Forelimb muscle (tissue), 1 donor: ENCODE measurements around the gene PRKD1. TPM values are rescaled to one million over a fixed set of nuclear protein-coding genes. Genes with fewer than 3 reads are reported as not detected.

Source experiments
- DNase-seq: peaks from one replicate; pipeline ENCODE4 v3.0.0-alpha.2; 2013; ENCODE audit warnings: low read depth
- polyA plus RNA-seq: library from polyadenylated mRNA; unstranded; fragments of 120-200 nt; gene quantifications from one replicate; pipeline ENCODE4 v1.2.1, GENCODE V29; 2013; ENCODE audit not compliant: insufficient read length

PRKD1 gene
- polyA plus RNA-seq, 1 donor: 28.1 TPM

DNA sequence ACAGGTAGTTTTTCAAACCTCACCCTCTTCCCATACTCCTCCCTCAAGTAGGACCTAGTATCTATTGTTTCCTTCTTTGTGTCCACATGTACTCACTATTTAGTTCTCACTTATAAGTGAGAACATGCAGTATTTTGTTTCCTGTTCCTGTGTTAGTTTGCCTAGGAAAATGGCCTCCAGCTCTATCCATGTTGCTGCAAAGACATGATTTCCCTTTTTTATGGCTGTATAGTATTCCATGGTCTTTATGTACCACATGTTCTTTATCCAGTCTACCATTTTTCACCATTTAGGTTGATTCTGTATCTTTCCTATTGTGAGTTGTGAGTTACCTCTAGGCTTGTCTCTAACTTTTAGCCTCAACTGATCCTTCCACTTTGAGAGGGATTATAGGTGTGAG, 310.7 kb downstream of the PRKD1 start:
- no peak for DNase-seq

DNA sequence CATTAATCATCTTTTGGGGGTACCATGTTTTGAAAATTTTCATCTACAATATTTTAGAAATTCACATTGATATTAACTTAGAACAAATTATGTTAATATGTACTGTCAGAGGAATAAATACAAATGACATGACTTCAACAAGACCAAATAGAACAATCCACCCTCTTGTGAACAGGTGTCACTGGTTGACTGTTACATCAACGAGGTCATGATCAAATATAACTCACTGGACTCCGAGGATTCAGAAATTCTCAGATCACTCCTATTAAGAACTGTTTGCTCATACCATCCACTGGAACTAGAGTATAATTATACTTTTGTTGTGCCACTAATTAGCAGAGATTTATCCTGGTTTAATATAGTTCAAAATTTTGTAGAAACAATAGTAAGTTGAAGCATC, 318.8 kb downstream of the PRKD1 start:
- no peak for DNase-seq

DNA sequence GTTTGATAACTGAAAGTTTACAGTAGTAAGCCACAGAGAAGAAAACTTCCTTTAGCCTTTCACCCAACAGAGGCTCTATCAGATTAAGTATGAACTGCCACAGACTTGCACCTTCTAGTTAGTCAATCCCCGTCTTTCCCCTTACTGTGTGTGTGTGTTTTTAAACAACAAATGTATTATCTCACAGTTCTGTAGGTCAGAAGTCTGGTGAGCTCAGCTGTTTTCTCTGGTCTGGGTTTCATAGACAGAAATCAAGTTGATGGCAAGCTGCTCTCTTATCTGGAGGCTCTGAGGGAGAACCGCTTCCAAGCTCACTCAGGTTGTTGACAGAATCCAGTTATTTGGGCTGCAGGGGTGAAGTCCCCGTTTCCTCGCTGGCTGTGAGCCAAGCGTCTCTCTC, 320.5 kb downstream of the PRKD1 start:
- DNase-seq: no peak

DNA sequence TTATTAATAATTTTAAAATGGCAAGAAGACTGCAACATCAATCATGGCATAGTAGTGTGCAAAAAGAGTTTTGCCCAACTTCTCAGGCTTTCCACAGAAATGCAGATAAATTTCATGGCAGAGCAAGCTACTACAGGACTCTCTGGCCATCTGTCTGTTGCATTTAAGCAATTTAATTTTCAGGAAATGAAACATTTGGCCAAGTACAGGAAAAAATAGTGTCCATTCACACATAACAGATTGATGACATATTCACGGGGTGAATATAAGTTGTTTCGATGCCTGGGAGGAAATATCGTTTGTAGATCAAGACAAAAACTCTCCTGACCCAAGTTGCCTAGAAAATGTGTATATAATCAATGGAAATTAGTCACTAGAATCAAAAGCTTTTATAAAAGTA, 324.0 kb downstream of the PRKD1 start:
- no peak for DNase-seq

DNA sequence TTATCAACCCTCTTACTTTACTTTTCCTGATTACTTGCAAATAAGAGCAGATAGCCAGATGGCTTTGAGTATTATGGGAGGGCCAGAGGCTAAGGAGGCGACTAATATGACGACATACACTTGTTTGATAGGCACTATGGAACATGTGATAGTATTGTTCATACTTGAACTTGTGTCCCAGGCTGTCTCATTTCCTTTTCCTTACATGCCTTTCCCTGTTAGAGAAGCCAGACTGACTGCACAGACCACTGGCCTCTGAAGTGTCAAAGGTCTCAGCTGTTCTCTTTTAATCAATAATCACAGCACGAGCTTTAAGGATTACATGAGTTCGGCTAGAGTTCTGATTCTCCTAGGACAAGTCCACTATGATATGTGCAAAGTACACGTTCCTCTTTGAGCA, 326.0 kb downstream of the PRKD1 start:
- DNase-seq: no peak

DNA sequence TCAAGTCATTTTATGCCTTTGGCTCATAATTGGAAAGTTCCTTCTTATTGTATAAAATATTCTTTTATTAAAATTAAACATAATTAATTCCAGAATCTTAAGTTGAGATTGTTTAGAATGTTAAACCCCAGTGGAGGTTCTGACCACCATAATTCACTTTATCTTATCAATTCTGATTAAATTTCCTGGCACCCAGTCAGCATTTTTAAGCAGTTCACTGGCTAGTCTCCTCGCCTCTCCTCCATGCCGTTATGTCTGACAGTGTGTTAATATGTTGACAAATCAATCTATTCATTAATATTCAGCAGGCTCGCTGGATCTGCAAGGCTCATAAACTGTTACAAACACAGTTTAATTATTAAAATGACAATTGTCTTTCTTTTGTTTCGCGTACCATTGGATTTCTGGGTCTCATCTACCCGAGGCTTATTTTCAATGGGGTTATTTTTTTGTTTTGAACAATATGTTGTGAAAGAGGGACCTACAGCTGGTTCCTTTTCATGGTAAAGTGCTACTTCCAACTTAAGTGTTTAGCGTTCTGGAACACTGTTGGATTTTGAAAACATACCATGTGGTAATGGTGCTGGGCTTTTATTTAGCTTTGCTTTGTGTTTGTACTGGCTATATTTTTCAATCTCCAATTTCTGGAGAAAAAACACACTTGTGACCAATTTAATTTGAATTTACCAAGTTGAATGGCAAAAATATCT, 339.7 kb downstream of the PRKD1 start:
- no peak for DNase-seq

DNA sequence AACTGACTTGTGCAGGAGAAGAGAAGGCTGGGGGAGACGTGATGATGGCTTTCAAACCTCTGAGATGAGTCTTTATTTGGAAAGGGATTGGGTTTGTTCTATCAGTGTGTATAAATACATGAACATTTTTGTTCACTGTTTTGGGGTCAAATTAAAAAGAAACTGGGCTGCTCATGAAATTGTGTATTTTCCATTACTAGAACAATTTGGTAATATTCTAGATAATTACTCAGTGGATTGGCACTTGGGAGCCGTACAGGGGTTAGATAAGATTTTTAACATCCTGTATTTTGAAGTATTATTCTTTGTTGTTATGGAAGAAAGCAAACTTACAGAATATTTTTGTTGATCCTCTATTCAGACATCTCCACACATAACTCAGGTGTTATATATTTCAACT, 340.6 kb downstream of the PRKD1 start:
- DNase-seq: no peak

DNA sequence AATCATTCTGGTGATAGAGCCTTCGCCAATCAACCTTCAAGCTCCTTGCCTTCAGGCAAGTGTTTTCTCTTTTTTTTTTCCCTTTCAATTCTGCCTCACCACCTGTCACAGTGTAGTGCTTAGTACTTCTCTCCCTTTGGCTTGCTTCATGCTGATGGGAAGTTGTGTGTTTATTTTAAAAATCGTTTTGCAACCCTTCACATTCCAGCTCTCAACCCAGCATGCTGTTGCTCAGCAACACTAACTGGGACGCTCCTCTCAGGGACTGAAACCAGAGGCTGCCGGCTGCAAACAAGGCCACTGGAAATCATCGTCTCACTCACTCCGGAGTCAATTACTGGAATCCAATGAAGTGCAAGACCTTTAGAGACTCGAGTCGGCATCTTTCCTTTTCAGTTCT, 342.7 kb downstream of the PRKD1 start:
- peak; percentile 26 for DNase-seq

DNA sequence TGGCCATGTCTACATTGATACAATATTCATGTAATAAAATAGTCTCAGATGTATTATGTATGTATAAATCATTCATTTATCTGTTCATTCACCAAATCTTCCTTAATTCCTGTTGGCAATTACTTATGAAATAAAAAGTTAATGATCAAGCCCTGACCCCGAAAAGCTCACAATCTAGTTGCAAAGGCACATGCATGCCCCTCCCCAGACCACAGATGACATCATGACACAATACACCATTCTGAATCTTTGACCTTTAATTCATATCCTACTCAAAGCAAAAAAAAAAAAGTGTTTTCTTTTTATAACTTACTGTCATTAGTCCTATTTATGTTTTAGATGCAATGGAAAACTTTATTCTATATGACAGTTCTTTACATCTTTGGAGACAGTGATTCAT, 346.9 kb downstream of the PRKD1 start:
- no peak for DNase-seq

DNA sequence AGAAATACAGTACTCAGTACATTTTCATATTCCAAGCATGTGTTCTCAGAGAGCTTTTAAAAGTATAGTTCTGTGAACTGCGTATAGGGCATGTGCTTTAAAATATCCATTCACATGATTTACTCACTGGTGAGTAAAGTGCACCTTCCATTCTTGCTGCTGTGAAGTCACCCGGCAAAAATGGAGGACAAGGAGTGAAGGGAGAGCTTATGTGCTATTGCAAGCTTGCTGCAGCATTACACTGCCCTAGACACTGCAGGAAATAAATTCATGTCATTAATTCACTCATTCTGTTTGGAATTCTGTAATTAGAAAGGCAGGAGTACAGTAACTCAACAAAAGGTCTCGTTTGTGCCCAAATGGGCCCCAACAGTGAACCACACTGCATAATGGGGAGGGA, 347.8 kb downstream of the PRKD1 start:
- no peak for DNase-seq

DNA sequence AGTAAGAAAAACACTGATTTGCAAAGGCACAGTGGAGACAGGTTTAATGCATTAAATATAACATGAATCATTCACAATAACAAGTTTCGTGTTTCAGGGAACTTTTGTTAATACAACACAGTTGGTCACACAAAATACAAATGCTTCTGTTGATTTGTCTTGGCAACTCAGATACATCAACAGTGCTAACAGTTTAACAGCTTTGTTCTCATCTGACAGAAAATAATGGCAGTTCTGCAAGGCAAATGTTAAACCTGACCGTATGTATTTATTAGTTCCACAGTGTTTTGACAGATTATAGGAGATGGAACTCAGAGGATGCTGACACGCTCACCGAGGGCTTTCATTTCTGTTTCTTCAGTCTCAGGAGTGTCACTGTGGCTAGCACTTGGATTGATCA, 350.7 kb downstream of the PRKD1 start:
- no peak for DNase-seq

DNA sequence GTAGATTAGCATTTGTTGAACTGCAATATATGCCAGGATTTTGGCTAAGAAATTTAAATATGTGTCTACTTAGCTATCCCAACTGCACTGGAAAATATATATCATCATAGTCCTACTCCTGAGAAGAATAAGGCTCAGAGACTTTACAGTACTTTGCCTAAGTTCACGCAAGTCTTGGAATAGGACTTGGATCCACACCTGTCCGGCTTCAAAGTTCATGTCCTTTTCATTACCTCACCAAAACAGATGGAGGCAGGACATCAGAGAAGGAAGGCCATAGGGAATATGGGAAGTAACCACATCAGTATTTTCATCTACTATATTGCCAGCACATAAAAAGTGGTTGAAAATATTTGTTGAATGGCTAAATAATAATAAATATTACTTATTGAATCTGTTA, 358.5 kb downstream of the PRKD1 start:
- no peak for DNase-seq

DNA sequence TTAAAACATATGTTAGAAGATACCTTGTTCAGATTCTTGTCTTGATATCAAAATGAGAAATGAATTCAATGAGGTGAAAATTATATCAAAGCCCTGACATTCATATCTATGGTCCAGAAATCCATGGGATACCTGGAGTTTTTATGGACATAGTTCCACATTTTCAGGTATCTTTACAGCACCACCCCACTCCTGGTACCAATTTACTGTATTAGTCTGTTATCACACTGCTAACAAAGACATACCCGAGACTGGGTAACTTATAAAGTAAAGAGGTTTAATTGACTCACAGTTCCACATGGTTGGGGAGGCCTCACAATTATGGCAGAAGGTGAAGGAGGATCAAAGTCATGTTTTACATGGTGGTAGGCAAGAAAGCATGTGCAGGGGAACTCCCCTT, 361.5 kb downstream of the PRKD1 start:
- no peak for DNase-seq

DNA sequence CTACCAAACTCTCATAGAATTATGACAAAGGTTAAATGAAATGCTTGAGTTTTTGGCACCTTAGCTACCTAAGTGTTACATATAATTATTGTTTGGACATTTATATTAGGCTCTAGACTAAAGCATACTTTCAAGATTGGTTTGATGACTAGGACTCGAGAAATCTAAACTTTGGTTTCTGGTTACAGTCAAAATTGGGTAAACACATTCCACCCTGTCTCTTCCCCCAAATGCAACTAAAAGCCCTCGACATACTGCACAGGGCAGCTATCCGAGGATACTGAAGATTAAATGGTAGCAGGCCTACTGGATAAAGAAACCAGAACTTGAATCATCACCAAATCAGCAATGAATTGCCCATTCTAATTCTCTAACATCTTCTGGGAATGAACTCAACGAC, 369.1 kb downstream of the PRKD1 start:
- no peak for DNase-seq

DNA sequence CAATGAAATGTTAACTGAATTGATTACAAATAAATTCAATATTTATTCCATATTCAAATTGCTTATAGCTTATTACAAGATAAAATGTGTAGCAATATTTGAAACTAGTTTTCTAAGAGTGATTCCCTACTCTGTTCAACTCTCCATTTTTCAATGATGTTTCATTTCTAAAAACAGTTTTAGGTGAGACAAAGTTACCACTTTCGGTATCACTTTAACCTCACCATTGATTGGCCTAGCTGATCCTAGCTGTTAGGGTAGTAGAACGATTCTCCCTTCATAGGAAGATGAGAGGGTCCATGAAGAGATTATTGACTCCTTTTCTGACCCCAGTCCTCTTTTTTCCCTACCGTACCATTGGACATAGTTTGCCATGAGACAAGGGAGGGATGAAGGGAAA, 373.3 kb downstream of the PRKD1 start:
- no peak for DNase-seq

DNA sequence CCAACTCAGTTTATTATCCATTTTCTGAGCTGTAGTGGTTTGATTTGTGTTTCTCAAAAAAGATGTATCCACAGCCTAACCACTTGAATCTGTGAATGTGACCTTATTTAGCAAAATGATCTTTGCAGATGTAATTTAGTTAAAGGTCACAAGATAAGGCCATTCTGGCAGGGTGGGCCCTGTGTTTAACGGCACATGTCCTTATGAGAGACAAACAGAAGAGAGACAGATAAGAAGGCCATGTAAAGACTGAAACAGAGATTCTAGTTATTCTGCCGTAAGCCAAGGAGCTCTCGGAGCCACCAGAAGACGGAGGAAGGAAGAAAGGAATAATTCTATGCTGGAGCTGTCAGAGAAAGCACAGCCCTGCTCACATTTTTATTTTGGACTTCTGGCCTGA, 374.2 kb downstream of the PRKD1 start:
- no peak for DNase-seq

DNA sequence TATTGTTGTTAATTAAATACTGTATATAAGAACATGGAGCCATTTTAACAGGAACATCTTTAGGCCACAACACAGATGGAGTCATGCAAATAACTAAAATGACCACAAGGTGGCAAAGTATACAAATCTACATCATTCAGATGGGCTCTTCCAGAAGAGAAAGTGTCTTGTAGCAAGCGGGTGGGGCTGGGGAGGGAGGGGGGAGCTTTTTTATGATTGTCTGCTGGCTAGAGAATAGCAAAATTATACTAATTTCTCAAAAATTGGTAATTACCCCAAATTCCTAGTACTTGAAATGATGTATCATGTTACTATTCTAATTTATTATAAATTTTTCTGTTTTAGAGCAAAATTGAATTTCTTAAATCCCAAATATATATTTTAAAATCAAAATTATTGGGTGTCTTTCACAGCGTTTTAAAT, 378.7 kb downstream of the PRKD1 start:
- no peak for DNase-seq

DNA sequence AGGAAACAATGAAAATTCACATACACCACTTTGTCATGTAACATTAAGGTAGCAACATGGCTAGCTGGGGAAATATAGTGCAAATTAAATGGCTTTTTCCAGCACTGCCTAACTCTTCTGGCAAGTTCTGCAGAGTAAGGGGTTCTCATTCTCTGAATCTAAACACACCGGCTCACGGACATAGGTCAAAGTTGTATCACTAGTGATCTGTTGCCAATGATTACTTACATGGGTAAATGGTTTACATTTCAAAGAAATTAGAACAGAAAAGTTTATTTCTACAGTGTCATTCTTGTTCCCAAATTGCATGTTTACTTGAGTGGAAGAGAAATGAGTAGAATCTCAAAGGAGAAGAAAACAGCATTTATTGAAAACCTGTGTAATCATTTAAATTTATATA, 381.9 kb downstream of the PRKD1 start:
- no peak for DNase-seq

DNA sequence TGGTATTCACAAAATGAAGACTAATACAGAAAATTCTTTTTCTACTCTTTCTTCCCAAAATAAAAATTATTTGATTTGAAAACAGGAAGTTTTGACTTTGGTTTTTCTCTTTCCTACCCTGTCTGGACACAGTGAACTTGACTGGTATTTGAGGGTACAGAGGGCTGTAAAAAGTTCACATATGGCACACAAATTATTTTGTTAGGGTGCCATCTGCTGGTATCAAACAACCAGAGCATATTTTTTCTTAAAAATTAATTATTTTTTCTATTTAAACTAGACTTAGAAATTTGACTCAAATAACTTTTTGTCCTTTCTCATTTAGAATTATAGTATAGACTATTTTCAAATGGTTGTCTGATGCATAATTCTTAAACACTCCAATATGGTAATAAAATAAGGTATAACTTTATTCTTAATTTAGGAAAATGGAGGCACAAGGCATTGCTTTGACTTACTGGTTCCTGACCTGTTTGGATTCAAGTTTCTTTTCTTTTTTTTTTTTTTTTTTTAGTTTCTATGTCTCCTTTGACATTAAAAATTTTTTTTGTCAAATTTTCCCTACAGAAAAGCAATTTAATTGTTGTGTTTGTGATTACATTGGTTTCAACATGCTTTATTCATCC, 390.6 kb downstream of the PRKD1 start:
- no peak for DNase-seq

DNA sequence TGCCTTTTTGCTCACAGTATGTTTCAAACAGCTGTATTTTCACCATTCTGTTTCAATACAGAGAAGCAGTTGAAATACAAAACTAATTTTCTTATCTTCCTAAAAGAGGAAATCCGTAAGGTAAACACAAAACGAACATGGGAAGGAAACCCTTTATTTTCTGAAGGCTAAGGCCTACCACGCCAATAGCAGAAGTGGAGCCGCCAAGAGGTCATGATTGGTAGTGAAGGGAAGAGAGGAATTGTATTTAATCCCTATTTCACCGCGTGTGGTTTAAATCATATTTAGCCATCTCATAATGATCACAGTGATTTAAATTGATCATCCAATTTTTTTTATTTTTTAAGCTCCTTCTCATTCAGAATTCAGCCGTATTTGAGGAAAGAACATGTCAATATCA, 398.2 kb downstream of the PRKD1 start:
- no peak for DNase-seq

DNA sequence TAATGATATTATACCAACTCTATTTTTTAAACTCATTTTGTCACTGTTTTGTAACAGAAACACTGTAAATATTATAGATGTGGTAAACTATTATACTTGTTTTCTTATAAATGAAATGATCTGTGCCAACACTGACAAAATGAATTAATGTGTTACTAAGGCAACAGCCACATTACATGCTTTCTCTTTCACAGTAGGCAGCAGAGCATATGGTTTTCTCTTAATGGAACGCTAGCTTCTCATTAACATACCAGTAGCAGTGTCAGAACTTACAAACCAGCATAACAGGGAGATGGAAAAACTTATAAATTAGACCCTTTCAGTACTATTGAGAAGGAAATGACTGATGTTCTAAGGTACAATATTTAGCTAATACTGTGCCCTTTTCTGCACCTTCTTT, 398.8 kb downstream of the PRKD1 start:
- no peak for DNase-seq

DNA sequence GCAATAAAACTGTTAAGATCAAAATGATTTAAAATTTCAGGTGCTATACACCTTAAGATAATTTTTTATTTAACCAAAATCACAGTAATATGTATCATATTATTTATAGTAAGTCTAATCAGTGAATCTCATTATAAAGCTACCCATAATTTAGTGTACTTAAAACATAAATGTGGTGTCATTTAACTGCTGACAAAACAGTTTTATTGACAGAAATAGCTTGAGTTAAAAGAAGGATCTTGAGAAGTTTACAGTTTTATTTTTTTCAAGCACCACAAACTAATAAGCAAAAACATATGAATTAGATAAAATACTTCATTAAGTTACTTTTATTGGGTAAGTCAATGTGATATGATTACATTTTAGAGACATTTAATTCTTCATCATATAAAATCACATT, 400.4 kb downstream of the PRKD1 start:
- no peak for DNase-seq
